ENCODE data around the gene CAMSAP1. TPM values are rescaled to one million over a fixed set of nuclear protein-coding genes. Genes with fewer than 3 reads are reported as not detected.

CAMSAP1 gene
- total and polyA plus RNA-seq, 2 of the 4 experiments (the other 2 are of a cell fraction): 8.2 to 19.5 TPM

GRCh38 chr9:135920973-135921585, 13.7 kb upstream of the CAMSAP1 start:
- Histone ChIP-seq H3K14ac (replicated peaks; ENCODE audit: low read depth, low read length) (no peak overlapping the region), H4K8ac (ENCODE audit: low read depth in 2 of 2, low read length in 2 of 2) (no peak overlapping the region), H3K9me3 (ENCODE audit: control insufficient read depth, insufficient read depth, low read length) (peaks cover 20% of the 10 kb centered on the region), H3K4me2 (ENCODE audit: low read depth, low read length) (no peak overlapping the region), H3K9me1 (ENCODE audit: insufficient read depth, low read length) (peaks cover 4% of the 10 kb centered on the region; the same call in 1 of the 2 replicates), H3K18ac (ENCODE audit: low read depth, low read length) (no peak overlapping the region), H4K20me1 (ENCODE audit: insufficient read depth, low read length) (no peaks in the 10 kb centered on the region), H3K79me1 (ENCODE audit: low read depth in 1 of 2, low read length in 2 of 2) (no peaks in the 10 kb centered on the region), H3K27ac (ENCODE audit: insufficient read depth, low read length) (no peak overlapping the region), H3K4ac (ENCODE audit: low read depth, low read length) (no peak overlapping the region), H3K23ac (ENCODE audit: low read depth, low read length) (no peak overlapping the region), H2BK15ac (ENCODE audit: low read depth, low read length) (no peak overlapping the region), H2AFZ (replicated peaks; ENCODE audit: low read length, poor library complexity) (no peak overlapping the region), H2BK120ac (ENCODE audit: low read depth, low read length) (no peak overlapping the region), H2AK9ac (replicated peaks; ENCODE audit: low read depth, low read length, poor library complexity) (no peak overlapping the region), H3K4me1 (ENCODE audit: control insufficient read depth, insufficient read depth, low read length) (no peaks in the 10 kb centered on the region), H4K5ac (ENCODE audit: low read depth, low read length) (no peak overlapping the region), H2AK5ac (ENCODE audit: low read depth, low read length) (no peak overlapping the region), H3K56ac (ENCODE audit: extremely low read depth, insufficient read depth, low read length) (no peak overlapping the region), H3K27me3 (ENCODE audit: control insufficient read depth, insufficient read depth, low read length) (no peaks in the 10 kb centered on the region), H2BK20ac (ENCODE audit: low read depth, low read length) (no peak overlapping the region), H4K91ac (ENCODE audit: insufficient read depth, low read depth, low read length) (no peak overlapping the region), H3K9ac (ENCODE audit: low read depth, low read length) (no peak overlapping the region), H3K4me3 (ENCODE audit: insufficient read depth, low read depth, low read length) (no peak overlapping the region), H3K36me3 (ENCODE audit: control insufficient read depth, insufficient read depth, low read length) (peaks cover 10% of the 10 kb centered on the region; the same call in 1 of the 2 replicates), H2BK5ac (ENCODE audit: low read depth, low read length, poor library complexity, severe bottlenecking) (no peak overlapping the region)
- 92% methylated on average over 17 of the region's 24 CpGs; no CpG with 5 or more reads in 1 of the 2 experiments for WGBS, 2 experiments (ENCODE audit: extremely low coverage in 2 of 2, insufficient read length in 1 of 2)
- intact Hi-C loops (cut with micrococcal nuclease): no loop called here
- CTCF ChIA-PET: no interaction called here
- POLR2A ChIA-PET (ENCODE audit: unreplicated experiment): no interaction called here
- in situ Hi-C loops (cut with MboI; ENCODE audit: low sequenced_read_pairs): no loop called here
- dilution Hi-C loops (cut with HindIII; ENCODE audit: low sequenced_read_pairs, unreplicated experiment): no loop called here
- DNase-seq: no peak
- TF ChIP-seq RAD21 (IDR thresholded peaks at IDR 0.05; ENCODE audit: low read length) (no peak), MAZ (IDR thresholded peaks at IDR 0.05; ENCODE audit: borderline replicate concordance, low read depth, low read length) (no peak), POLR2A (IDR thresholded peaks at IDR 0.05; ENCODE audit: low read depth, low read length) (no peak), CEBPB (IDR thresholded peaks at IDR 0.05; ENCODE audit: low read depth, low read length) (no peak), RFX5 (IDR thresholded peaks at IDR 0.05; ENCODE audit: low read depth, low read length) (no peak), MAFK (IDR thresholded peaks at IDR 0.05; ENCODE audit: low read depth, low read length) (no peak), BHLHE40 (IDR thresholded peaks at IDR 0.05; ENCODE audit: low read depth, low read length) (no peak), FOS (IDR thresholded peaks at IDR 0.05; ENCODE audit: low read depth, low read length) (no peak), CHD1 (IDR thresholded peaks at IDR 0.05; ENCODE audit: low read depth, low read length) (no peak), NFE2L2 (IDR thresholded peaks at IDR 0.05; ENCODE audit: low read depth, low read length) (no peak), RCOR1 (IDR thresholded peaks at IDR 0.05; ENCODE audit: insufficient replicate concordance, low read length) (no peak), USF2 (IDR thresholded peaks at IDR 0.05; ENCODE audit: low read depth, low read length) (no peak), ELK1 (IDR thresholded peaks at IDR 0.05; ENCODE audit: borderline replicate concordance, low read depth, low read length) (no peak), SMC3 (IDR thresholded peaks at IDR 0.05; ENCODE audit: low read depth, low read length) (no peak), CTCF (conservative IDR thresholded peaks at IDR 0.05; ENCODE audit: low read depth, low read length) (no peak), MXI1 (IDR thresholded peaks at IDR 0.05; ENCODE audit: borderline replicate concordance, low read depth, low read length) (no peak)
- BruUV-seq (replicated peaks): no TSS peak
- no peak; the same call in 1 of the 2 replicates for ATAC-seq (ENCODE audit: low read depth)

All from IMR-90 (cell line).